Ramos (cell line): Measurements from ENCODE around the gene ANK3.

Source experiments
- in situ Hi-C: fragments of 300-500 bp; cut with MboI; formaldehyde crosslinking; loops from one replicate; pipeline ENCODE4 v1.14.3; 2022; ENCODE audit warnings: low sequenced_read_pairs; ENCODE audit not compliant: unreplicated experiment

Gene ANK3

GRCh38 chr10:60029475-60029874 lies 360.2 kb downstream of the ANK3 start:
- in situ Hi-C loops: loop anchor here (25.0 kb wide), 2 partner anchors 1067 to 1242 kb away; no protein-coding TSS in a partner anchor

- in situ Hi-C loops: loop anchor here (25.0 kb wide), 2 partner anchors 1066 to 1241 kb away; no protein-coding TSS in a partner anchor
These were observed 361.6 kb downstream of the ANK3 start for GRCh38 chr10:60028081-60028480.

GRCh38 chr10:60025279-60025678 lies 364.4 kb downstream of the ANK3 start:
- in situ Hi-C loops: loop anchor here (25.0 kb wide), 2 partner anchors 1063 to 1238 kb away; no protein-coding TSS in a partner anchor

- in situ Hi-C loops: no loop called here
These were observed 365.2 kb downstream of the ANK3 start for GRCh38 chr10:60024506-60024905.

GRCh38 chr10:60023155-60023877 lies 366.4 kb downstream of the ANK3 start:
- in situ Hi-C loops: no loop called here

GRCh38 chr10:60021361-60021760 lies 368.3 kb downstream of the ANK3 start:
- in situ Hi-C loops: no loop called here

GRCh38 chr10:60016794-60017193 lies 372.9 kb downstream of the ANK3 start:
- in situ Hi-C loops: no loop called here

- in situ Hi-C loops: no loop called here
These were observed 379.8 kb downstream of the ANK3 start for GRCh38 chr10:60009710-60010383.

- in situ Hi-C loops: no loop called here
These were observed 380.4 kb downstream of the ANK3 start for GRCh38 chr10:60009276-60009675.

GRCh38 chr10:60008816-60009215 lies 380.9 kb downstream of the ANK3 start:
- in situ Hi-C loops: no loop called here

GRCh38 chr10:60006062-60006461 lies 383.6 kb downstream of the ANK3 start:
- in situ Hi-C loops: no loop called here

- in situ Hi-C loops: no loop called here
These were observed 385.8 kb downstream of the ANK3 start for GRCh38 chr10:60003651-60004523.

GRCh38 chr10:60000747-60001146 lies 388.9 kb downstream of the ANK3 start:
- in situ Hi-C loops: no loop called here

GRCh38 chr10:59997827-59998525 lies 391.7 kb downstream of the ANK3 start:
- in situ Hi-C loops: no loop called here

- in situ Hi-C loops: no loop called here
These were observed 393.8 kb downstream of the ANK3 start for GRCh38 chr10:59995862-59996261.

GRCh38 chr10:59993931-59994330 lies 395.7 kb downstream of the ANK3 start:
- in situ Hi-C loops: no loop called here

GRCh38 chr10:59991661-59992060 lies 398.0 kb downstream of the ANK3 start:
- in situ Hi-C loops: no loop called here

- in situ Hi-C loops: no loop called here
These were observed 398.6 kb downstream of the ANK3 start for GRCh38 chr10:59991117-59991516.

GRCh38 chr10:59985639-59986038 lies 404.0 kb downstream of the ANK3 start:
- in situ Hi-C loops: no loop called here

GRCh38 chr10:59984415-59984814 lies 405.3 kb downstream of the ANK3 start:
- in situ Hi-C loops: no loop called here
